Measurements from ENCODE around the gene SIGLEC10. TPM values are rescaled to one million over a fixed set of nuclear protein-coding genes. Genes with fewer than 3 reads are reported as not detected.

SIGLEC10 gene
- total RNA-seq, 1 experiment from 2014 or later, result not detected

DNA sequence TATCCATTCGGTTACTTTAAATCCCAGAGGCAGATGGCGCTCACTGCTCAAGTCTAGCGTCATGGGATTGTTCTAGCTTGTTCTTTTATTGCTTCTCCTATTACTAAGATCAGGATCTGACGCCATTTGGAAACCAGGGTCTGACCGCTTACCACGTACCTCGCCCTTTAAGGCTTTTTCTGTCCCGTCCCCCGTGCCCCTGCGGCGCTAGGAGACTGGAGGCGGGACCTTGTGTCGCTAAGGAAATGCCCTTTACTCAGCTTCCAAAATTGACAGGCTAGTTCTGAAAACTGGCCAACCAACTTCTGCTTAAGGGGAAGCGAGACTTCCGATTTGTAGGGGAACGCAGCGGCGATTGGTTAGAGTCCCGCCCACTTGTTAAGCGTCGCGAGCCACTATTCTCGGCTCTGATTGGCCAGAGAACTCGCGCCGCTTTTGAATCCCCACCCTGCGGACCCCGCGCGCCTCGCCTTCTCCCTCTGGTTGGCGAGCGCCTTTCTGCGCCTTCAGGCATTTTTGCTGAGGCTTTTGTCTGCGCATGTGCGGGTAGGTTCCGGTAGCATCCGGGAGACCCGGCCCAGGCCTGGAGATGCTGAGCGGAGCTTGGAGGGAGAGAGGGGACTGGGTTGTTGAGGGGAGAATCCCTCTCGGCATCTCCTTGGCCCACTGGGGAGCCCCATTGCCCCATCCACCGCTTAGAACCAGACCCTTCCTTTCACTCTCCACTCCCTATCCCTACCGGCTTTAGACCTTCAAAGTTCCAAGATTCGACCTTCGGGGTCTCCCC, 23.2 kb downstream of the SIGLEC10 start:
- DNase-seq (ENCODE audit: low read depth), result peak; percentile 99

DNA sequence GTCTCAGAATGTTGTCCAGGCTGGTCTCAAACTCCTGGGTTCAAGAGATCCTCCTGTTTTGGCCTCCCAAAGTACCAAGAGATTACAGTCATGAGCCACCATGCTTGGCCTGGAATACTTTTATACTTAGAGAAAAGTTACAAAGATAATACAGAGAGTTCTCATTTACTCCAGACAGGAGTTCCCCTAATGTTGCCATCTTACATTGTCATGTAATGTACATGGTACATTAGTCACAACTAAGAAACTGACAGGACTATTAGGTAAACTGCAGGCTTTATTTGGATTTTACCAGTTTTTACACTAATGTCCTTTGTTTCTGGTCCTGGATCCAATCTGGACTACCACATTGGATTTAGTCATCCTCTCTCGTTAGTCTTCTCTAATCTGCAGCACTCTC, 24.7 kb downstream of the SIGLEC10 start:
- DNase-seq (ENCODE audit: low read depth), result no peak

DNA sequence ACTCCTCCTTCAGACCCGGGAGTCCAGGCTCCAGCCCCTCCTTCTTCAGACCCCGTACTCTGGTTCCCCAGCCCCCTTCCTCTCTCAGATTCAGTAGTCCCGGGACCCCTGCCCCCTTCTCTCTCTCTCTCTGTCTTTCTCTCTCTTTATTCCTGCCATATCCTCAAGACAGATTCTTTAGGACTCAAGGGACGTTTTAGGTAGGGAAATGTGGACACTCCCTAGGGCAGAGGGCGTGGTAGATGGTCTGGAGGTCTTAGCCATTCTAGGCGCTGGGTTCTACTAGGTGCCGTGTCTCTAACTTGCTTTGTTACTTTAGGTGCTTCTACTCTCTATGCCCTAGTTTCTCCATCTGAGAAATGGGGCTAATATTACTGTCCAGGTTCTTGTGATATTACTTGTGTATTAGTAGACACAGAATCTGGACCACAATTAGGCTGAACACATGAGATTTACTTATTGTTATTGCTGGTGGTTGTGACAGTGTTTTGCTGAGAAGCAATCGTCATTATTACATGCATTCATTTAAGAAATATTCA, 26.3 kb downstream of the SIGLEC10 start:
- no peak for DNase-seq (ENCODE audit: low read depth)

DNA sequence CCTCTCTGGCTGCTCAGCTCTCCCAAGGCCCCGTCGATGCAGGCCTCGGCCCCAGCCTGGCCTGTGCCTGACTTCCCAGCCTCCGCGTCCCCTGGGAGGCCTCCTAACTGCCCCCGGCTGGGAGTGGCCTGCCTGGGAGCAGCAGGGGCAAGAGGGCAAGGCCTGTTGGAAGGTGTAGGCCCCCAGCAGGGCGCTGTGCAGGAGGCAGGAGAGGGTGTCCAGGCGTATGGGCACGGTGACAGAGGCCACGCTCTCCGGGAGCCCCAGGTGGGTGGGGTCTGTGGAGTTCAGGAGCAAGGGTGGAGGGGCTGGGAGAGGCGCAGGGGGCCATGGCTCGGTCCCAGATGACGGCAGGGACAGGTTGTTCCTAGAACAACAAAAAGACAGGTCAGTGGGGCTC, 28.3 kb downstream of the SIGLEC10 start:
- no peak for DNase-seq (ENCODE audit: low read depth)

DNA sequence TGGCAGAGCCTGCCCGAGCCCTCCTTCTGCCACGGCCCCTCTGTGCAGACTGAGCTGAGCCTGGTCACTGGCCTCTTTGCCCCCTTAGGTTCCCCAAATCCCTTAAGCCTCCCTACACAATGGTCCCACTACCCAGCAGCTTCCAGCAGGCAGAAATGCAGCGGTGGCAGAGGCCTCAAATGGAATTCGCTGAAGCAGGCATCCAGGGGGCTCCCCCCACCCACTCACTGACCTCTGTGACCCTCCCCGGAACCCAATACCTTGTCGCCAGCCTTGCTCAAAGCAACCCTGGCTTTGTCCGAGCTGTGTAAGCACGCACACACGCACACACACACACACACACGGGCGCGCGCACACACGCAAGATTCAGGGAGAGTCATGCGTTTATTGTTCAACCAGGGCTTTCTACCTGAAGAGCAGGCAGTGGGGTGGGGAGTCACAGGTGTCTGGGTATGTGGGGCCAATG, 29.5 kb downstream of the SIGLEC10 start, which contains the start of gene LIM2:
TSS of gene LIM2 (minus strand) at position 51 of the 466 bp plus-strand sequence. CDS start 531 bp downstream, outside the sequence.
- no peak for DNase-seq (ENCODE audit: low read depth)

DNA sequence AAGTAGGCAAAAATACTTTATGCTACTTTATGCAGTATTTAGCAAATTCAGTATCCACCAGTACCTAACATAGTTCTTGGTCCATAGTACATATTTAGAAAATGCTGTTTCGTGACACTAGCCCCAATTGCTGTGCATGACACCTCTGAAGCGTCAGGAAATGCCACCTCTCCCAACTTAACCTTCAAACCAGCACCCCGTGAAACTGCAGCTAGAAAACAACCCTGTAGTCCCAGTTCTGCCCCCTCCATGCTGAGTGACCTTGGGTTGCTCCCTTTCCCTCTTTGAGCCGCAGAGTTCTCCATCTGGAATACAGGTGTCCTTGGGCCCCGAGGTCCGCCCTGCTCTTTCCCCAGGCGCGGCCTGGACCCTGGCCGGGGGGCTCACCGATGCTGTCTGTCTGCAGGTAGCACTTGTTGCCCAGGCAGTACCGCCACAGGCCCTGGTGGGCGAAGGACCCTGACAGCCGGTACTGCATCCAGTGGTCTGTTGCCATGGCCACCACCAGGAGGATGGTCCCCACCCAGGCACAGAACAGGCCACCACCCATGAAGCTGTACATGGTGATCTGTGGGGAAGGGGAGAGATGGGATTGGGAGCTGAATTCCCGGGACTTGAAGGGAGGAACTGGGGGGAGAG, 30.4 kb downstream of the SIGLEC10 start:
- no peak for DNase-seq (ENCODE audit: low read depth)

DNA sequence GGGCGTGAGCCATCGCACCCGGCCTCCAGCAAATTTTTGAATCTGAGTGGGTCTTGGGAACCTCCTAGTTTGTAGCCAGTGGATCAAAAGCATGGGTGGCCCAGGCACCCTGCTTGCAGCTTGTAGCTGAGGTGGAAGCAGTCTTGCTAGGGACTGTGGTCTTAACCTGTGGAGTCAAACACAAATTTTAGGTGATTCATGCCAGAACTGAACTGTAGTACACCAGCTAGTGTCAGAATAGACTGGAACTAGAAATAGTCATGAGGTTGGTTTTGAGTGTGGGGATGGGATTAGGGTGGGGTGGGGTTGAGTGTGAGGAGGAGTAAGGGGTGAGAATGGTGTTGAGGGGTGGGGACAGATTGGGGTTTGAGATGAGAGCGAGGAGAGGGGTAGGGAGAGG, 35.4 kb downstream of the SIGLEC10 start:
- DNase-seq (ENCODE audit: low read depth), result no peak

DNA sequence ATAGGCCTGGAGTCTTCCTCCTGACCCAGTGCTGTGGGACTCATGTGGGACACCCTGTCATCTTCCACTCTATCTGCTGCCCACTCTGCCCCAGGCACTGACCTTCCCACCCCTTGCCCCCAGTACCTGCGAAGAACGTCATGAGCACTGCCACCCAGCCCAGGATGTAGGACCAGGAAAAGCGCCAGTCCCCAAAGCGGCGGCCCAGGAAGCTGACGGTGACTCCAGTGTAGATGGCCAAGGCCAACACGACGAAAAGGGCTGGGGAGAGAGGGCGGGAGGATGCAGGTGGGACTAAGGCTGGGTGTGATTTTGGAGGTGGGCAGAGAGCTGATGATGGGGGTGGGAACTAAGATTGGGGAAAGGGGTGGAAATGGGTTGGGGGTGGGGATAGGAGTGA, 37.1 kb downstream of the SIGLEC10 start:
- DNase-seq (ENCODE audit: low read depth), result no peak

DNA sequence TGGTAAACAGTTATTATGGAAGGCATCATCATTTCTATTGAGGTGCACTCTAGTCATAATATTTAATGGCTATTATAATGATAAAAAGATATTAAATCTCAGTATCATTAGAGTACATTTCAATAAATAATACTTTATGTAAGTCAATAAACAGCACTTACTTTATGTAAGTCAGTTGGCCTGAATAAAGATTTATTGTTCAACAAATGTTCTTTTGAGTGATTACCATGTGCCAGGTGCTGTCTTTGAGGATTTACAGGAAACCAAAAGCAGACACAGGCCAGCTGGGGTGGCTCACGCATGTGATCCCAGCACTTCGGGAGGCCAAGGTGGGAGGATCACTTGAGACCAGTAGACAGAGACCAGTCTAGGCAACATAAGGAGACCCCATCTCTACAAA, 40.0 kb downstream of the SIGLEC10 start:
- no peak for DNase-seq (ENCODE audit: low read depth)

DNA sequence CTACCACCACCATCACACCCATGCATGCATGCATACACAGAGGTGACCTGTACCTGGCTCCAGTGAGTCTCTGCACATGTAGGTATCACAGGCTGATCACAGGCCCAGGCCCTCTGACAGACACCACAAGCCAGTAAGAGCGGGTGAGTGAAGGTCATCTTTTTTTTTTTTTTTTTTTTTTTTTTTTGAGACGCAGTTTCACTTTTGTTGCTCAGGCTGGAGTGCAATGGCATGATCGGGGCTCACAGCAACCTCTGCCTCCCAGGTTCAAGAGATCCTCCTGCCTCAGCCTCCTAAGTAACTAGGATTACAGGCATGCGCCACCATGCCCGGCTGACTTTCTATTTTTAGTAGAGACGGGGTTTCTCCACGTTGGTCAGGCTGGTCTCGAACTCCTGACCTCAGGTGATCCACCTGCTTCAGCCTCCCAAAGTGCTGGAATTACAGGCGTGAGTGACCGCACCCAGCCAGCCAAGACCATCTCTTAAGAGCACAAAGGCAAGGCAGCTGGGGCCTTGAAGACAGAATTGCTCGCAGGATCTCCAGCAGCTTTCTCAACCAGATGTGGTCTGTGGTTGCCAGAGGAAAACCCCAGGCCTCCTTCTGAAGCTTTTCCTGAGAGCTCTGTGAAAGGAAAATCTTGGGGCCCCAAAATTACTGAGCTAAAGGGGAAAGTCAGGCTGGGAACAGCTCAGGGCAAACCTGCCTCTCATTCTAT, 41.8 kb downstream of the SIGLEC10 start:
- DNase-seq (ENCODE audit: low read depth), result peak; percentile 36

DNA sequence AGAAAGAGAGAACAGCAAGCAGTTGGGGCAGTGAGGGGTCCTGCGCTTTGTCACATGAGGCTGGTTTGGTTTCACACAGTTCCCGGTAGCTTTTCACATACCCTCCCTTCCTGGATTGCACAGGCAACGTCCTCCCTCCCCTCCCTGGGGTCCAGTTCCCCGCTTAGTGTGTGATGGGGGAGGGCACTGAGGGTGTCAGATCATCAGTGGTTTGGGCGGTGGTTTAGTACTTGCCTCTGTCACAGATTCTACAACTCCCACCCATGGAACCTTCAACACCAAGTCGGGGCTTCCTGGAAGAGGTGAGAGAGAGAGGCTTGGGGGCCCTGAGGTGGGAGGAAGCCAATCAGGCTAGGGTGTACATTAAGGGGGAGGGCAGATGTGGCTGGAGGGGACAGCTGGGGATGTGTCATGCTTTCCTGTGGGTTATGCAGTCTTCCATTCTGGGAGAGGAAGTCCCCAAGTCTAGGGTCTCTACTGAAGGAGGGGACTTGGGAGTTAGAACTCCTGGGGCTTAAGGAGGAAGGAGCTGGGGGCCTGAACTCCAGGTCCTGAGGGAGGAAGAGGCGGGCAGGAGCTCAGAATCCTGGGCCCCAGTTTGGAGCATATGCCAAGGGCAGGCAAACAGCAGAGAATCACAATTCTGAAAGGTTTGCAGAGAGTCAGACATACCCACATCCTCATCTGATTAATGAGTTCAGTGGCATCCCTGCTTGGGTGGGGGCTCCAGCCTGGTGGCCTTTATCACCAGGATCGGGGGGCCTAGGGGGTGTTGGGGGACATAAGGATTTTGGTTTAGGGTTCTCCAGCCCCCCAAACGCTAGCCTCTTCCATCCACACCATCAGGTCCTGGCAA, 44.6 kb downstream of the SIGLEC10 start, which contains the start of gene NKG7:
TSS of gene NKG7 (minus strand) at position 6 of the 856 bp plus-strand sequence. CDS start 119 bp downstream, outside the sequence.
- DNase-seq (ENCODE audit: low read depth), result peak; percentile 27

DNA sequence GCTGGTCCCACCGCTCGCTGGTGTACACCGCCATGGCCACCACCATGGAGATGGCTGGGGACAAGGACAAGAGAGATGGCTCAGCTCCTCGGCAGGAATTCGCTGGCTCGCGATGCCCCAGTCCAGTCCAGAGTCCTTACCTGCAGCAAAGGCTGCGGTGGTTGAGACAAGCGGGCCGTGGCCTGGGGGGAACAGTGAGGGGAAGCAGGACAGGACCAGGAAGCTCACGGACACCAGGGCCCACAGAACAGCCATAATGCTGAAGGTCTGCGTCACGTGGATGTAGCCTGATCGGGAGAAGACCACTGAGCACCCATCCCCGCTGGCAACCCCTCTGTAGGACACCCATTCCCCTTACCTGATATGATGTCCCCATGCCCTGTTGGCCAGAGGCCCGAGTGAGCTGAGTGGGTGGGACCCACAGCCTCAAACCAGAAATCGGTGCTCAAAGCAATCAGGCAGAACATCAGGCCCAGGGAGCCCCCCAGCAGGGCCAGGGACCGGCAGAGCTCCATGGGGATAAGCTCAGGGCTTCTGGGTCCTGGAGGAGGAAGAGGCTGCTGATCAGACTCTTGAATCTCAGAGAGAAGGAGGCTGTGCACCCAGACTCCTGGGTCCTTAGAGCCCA, 45.3 kb downstream of the SIGLEC10 start:
- DNase-seq (ENCODE audit: low read depth), result no peak

DNA sequence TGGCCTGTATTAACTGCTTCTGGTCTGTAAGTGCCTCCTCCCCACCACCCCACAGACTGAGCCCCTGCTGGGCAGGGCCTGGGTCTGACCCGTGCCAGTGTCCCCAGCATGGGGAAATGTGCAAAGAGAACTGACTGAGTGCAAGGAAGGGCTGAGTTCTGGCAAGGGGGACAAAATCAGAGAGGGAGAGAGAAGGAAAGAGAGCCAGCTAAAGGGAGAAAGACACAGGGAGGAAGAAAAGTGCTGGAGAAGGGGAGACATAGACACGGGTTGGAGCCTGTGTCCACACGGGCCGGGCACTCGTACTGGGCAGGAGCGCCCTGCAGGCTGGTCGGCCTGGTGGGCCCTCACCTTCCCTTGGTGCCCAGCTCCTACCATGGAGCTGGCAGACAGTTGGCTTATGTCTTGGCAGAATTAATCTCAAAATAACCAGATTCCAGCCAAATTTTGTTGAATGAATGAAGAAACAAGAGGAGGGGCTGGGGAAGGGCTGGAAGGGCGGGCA, 46.2 kb downstream of the SIGLEC10 start:
- DNase-seq (ENCODE audit: low read depth), result no peak

DNA sequence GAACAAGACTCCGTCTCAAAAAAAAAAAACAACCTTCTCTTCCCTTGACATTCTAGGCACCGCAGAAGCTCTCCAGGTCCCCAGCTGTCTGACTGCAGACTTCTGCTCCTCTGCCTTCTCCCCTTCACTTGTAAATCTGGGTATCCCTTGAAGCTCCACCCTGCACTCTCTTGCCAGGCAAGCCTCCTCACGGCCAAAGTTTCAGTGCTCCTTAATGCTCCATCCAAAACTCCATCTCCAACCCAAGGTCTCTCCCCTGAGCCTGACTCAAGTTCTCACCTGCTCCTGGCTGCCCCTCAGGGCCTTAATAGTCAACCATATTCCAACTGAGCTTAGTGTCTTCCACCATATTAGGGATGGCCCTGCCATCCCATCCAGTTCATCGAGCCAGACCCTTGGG, 47.2 kb downstream of the SIGLEC10 start:
- no peak for DNase-seq (ENCODE audit: low read depth)

DNA sequence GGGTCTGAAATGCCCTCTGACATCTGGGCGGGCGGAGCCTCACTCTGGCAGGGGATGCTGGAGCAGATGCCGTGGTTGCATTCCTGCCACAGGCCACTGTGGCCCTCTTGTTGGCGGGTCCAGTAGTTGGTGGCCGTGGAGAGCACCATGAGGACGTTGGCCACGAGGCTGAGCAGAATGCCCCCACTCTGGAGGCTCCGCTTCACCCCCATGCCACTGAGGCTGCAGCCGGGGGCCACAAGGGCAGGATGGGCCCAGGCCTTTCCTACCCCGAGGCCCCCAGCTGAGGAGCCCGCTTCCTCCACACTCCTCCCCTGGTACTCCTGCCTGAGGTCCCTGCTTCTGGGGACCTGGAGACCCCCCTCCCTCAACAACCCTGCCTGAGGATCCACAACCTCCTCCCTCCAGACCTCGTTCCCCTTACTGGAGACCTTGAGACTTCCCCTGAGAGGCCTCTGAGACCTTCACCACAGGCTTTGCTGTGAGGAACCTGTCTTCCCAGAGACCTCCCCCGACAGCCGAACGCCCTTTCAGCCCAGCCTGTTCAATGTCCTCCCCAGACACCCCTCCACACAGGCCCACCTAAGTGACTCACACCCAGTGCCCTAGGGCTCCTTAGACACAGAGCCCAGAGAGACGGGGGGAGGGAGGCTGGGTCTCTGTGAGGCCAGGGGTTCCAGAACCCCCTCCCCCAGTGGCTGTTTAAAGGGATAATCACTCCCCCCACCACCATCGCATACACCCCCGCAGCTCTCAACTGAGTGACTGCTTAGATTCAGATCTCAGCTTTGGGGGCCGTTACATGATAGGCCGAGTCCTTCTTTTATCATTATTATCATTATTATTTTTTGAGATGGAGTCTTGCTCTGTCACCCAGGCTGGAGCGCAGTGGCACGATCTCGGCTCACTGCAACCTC, 48.8 kb downstream of the SIGLEC10 start, which contains the start of gene CLDND2:
TSS of gene CLDND2 (minus strand) at position 638 of the 917 bp plus-strand sequence. CDS start at position 212, 426 bp downstream.
- no peak for DNase-seq (ENCODE audit: low read depth)

DNA sequence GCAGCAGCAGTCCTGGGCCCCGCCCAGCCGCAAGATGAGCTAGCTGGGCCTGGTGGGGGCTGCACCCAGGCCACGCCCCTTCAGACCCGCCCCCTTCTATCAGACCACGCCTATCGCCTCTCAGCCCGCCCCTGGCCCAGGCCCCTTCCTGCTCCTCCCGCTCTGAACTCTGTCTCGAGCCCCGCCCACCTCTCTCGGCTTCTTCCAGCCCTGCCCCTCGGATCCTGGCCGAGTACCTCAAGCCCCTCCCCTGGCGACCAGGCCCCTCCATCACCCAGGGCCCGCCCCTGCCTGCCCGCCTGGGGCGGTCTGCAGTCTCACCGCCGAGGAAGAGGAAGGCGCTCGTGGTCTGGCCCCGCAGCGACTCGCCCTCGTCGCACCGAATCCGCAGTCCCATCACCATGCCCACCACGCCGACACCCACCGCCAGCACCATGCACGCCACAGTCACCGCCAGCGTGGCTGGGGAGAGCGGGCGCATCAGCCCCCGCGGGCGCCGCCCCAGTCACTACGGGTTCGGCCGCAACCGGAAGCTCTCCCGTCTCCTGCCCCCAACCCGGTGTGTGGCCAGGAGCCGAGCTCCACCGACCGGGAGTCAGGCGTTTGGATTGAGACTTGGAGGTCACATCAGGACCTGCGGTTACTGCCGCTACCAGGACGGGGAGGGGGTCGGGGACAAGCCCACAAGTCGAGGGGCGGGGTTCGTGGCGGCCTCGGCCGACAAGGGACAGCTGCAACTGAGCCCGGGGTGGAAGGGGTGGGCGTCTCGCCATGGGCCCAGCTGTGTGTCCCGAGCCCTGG, 49.7 kb downstream of the SIGLEC10 start:
- DNase-seq (ENCODE audit: low read depth), result peak; percentile 99

DNA sequence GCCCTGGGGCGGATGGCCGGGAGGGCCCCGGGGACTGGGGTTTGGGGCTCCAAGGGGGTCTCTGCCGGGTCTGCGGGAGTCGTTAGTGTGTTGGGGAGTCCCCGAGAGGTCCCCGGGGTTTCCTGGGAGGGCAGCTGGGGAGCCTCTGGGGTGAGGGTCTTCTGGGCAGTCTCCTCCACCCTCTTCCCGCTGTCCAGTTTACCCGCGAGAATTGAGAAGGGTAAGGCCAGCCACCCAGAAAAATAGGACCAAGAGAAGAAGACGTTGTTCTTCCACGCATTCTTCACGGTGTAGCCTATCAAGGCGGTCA, 50.2 kb downstream of the SIGLEC10 start:
- DNase-seq (ENCODE audit: low read depth), result no peak

All from Daoy (cell line).